ENCODE results near the gene TRAPPC10.
"Not testable (repeated sequence)": the region's sequence is repeated elsewhere in the genome, so short reads cannot be mapped to it uniquely, and the experiment has no call there.

GRCh38 chr21:44150255-44150654, 138.1 kb downstream of the TRAPPC10 start:
- TF ChIP-seq, protein P1, sequence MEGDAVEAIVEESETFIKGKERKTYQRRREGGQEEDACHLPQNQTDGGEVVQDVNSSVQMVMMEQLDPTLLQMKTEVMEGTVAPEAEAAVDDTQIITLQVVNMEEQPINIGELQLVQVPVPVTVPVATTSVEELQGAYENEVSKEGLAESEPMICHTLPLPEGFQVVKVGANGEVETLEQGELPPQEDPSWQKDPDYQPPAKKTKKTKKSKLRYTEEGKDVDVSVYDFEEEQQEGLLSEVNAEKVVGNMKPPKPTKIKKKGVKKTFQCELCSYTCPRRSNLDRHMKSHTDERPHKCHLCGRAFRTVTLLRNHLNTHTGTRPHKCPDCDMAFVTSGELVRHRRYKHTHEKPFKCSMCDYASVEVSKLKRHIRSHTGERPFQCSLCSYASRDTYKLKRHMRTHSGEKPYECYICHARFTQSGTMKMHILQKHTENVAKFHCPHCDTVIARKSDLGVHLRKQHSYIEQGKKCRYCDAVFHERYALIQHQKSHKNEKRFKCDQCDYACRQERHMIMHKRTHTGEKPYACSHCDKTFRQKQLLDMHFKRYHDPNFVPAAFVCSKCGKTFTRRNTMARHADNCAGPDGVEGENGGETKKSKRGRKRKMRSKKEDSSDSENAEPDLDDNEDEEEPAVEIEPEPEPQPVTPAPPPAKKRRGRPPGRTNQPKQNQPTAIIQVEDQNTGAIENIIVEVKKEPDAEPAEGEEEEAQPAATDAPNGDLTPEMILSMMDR (IDR thresholded peaks at IDR 0.05; ENCODE audit: low read depth, low read length, poor library complexity, severe bottlenecking): not testable (repeated sequence)
- not testable (repeated sequence) for TF ChIP-seq EZH2phosphoT487 (IDR thresholded peaks at IDR 0.05; ENCODE audit: borderline replicate concordance, low read length)
